ENCODE measurements around the gene MAPKAP1. TPM values are rescaled to one million over a fixed set of nuclear protein-coding genes. Genes with fewer than 3 reads are reported as not detected.

MAPKAP1 gene
- total and polyA plus RNA-seq, 9 of the 15 experiments (the other 6 are each of a cell fraction or from before 2014, with no cell fraction given): 2.6 to 82.1 (median 61.1) TPM

- TF ChIP-seq ZNF449 (CRISPR knock-in tag; IDR thresholded peaks at IDR 0.05) (no peak), MAFG (tag; conservative IDR thresholded peaks at IDR 0.05) (0 out of 2 replicates have a peak, but pooled peaks have one; percentile 15), CEBPG (CRISPR knock-in tag; IDR thresholded peaks at IDR 0.05) (peak; percentile 54), CEBPG (tag; conservative IDR thresholded peaks at IDR 0.05 in 1 of 2, IDR thresholded peaks at IDR 0.05 in 1 of 2) (peak in 1 of 2 experiments; percentile 62; a peak in 1 of 4 replicates), E2F4 (CRISPR knock-in tag; IDR thresholded peaks at IDR 0.05; ENCODE audit: low read depth) (no peak), ARHGAP35 (IDR thresholded peaks at IDR 0.05; ENCODE audit: partially characterized antibody) (no peak), CHAMP1 (IDR thresholded peaks at IDR 0.05) (no peak), ZNF280B (CRISPR knock-in tag; IDR thresholded peaks at IDR 0.05) (no peak), HMBOX1 (IDR thresholded peaks at IDR 0.05) (peak; percentile 90), TCF7 (IDR thresholded peaks at IDR 0.05; ENCODE audit: borderline replicate concordance) (no peak), TAF1 (IDR thresholded peaks at IDR 0.05; ENCODE audit: control insufficient read depth, extremely low read depth, insufficient read depth, low read length, severe bottlenecking) (no peak), ZNF408 (CRISPR knock-in tag; IDR thresholded peaks at IDR 0.05; ENCODE audit: low read depth) (no peak), ZNF766 (CRISPR knock-in tag; conservative IDR thresholded peaks at IDR 0.05) (no peak), ZNF79 (CRISPR knock-in tag; IDR thresholded peaks at IDR 0.05; ENCODE audit: low read depth) (no peak), JUND (IDR thresholded peaks at IDR 0.05; ENCODE audit: borderline replicate concordance, low read depth, low read length) (no peak), JUND (tag; IDR thresholded peaks at IDR 0.05; ENCODE audit: borderline replicate concordance, low read depth, low read length) (no peak), SETDB1 (IDR thresholded peaks at IDR 0.05; ENCODE audit: low read length) (no peak), ZNF830 (CRISPR knock-in tag; IDR thresholded peaks at IDR 0.05) (no peak), ZNF174 (CRISPR knock-in tag; IDR thresholded peaks at IDR 0.05) (no peak)
Measured at GRCh38 chr9:125690679-125691078, 16.3 kb downstream of the MAPKAP1 start (continued).

All from K562 (cell line).